NB4 (cell line): ENCODE results near the gene SPIN4.
"Not testable (repeated sequence)": the region's sequence is repeated elsewhere in the genome, so short reads cannot be mapped to it uniquely, and the experiment has no call there.

Experiments used
- POLR2A ChIP-seq: IDR thresholded peaks from 2 replicates; pipeline ENCODE4 v1.6.1; 2011; ENCODE audit warnings: mild to moderate bottlenecking; ENCODE audit not compliant: insufficient read length; ENCODE audit errors: extremely low read depth
- TF ChIP-seq, protein P1 (sequence below): IDR thresholded peaks from one replicate; pipeline ENCODE4 v1.5.1; 2012; ENCODE audit warnings: low read depth, low read length

DNA sequence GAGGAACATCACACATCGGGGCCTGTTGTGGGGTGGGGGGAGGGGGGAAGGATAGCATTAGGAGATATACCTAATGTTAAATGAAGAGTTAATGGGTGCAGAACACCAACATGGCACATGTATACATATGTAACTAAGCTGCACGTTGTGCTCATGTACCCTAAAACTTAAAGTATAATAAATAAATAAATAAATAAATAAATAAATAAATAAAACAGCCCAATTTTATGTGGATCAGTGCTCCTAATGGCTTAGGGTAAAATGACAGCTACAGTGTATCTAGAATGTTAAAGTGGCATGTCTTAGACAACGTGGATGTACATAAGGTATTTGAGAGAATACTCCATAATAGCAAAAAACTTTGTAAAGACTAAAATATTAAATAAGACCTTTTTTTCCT lies 21.9 kb upstream of the SPIN4 start:
- TF ChIP-seq POLR2A, result not testable (repeated sequence)
- TF ChIP-seq, protein P1, sequence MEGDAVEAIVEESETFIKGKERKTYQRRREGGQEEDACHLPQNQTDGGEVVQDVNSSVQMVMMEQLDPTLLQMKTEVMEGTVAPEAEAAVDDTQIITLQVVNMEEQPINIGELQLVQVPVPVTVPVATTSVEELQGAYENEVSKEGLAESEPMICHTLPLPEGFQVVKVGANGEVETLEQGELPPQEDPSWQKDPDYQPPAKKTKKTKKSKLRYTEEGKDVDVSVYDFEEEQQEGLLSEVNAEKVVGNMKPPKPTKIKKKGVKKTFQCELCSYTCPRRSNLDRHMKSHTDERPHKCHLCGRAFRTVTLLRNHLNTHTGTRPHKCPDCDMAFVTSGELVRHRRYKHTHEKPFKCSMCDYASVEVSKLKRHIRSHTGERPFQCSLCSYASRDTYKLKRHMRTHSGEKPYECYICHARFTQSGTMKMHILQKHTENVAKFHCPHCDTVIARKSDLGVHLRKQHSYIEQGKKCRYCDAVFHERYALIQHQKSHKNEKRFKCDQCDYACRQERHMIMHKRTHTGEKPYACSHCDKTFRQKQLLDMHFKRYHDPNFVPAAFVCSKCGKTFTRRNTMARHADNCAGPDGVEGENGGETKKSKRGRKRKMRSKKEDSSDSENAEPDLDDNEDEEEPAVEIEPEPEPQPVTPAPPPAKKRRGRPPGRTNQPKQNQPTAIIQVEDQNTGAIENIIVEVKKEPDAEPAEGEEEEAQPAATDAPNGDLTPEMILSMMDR, result not testable (repeated sequence)
